ENCODE results near the gene SPON2. TPM values are rescaled to one million over a fixed set of nuclear protein-coding genes. Genes with fewer than 3 reads are reported as not detected.

The SPON2 gene
- total RNA-seq, 1 experiment from 2014 or later: 1.8 TPM

GRCh38 chr4:1171311-1172227 is 814 bp downstream of the SPON2 start:
- POLR2A ChIA-PET: no interaction called here
- ATAC-seq: no peak
- H3K9me3 ChIP-seq (ENCODE audit: control insufficient read depth, insufficient read depth, low read depth, low read length): no peaks in the 10 kb centered on the region
- intact Hi-C loops (cut with micrococcal nuclease; ENCODE audit: unreplicated experiment) (no loop called here), in situ Hi-C loops (cut with HindIII; ENCODE audit: low pct_unique_long_range_greater_than_20kb, low sequenced_read_pairs) (no loop called here)
- H3K4me3 ChIP-seq (ENCODE audit: low read depth in 2 of 2, low read length in 2 of 2): no peak overlapping the region
- CTCF ChIA-PET: no interaction called here
- no peaks in the 10 kb centered on the region for H3K36me3 ChIP-seq (ENCODE audit: control insufficient read depth, insufficient read depth, low read length)
- TF ChIP-seq TCF7L2 (IDR thresholded peaks at IDR 0.05; ENCODE audit: low read depth, low read length) (no peak), REST (IDR thresholded peaks at IDR 0.05; ENCODE audit: insufficient read depth in 1 of 2, low read depth in 2 of 2, low read length in 1 of 2) (no peak), CTCF (IDR thresholded peaks at IDR 0.05) (no peak), POLR2AphosphoS5 (IDR thresholded peaks at IDR 0.05; ENCODE audit: low read depth, low read length) (no peak), SIN3A (IDR thresholded peaks at IDR 0.05; ENCODE audit: borderline replicate concordance, insufficient read depth, low read depth, low read length) (no peak)
- BruUV-seq (replicated peaks): no TSS peak
- no peaks in the 10 kb centered on the region for H3K27me3 ChIP-seq (ENCODE audit: control insufficient read depth, insufficient read depth, low read length)
- H3K27ac ChIP-seq (ENCODE audit: low read length): no peak overlapping the region
- H3K4me1 ChIP-seq (ENCODE audit: control insufficient read depth, insufficient read depth, low read length): peaks cover 6% of the 10 kb centered on the region; the same call in 1 of the 2 replicates
- DNase-seq (ENCODE audit: low read depth, low spot score): no peak

GRCh38 chr4:1170976-1171310 is 1.4 kb downstream of the SPON2 start:
- Histone ChIP-seq H3K36me3 (ENCODE audit: control insufficient read depth, insufficient read depth, low read length) (no peaks in the 10 kb centered on the region), H3K4me1 (ENCODE audit: control insufficient read depth, insufficient read depth, low read length) (peaks cover 6% of the 10 kb centered on the region; the same call in 1 of the 2 replicates), H3K27ac (ENCODE audit: low read length) (no peak overlapping the region), H3K9me3 (ENCODE audit: control insufficient read depth, insufficient read depth, low read depth, low read length) (no peaks in the 10 kb centered on the region), H3K27me3 (ENCODE audit: control insufficient read depth, insufficient read depth, low read length) (no peaks in the 10 kb centered on the region), H3K4me3 (ENCODE audit: low read depth in 2 of 2, low read length in 2 of 2) (no peak overlapping the region)
- ChIA-PET CTCF (no interaction called here), POLR2A (no interaction called here)
- BruUV-seq (replicated peaks): no TSS peak
- in situ Hi-C loops (cut with HindIII; ENCODE audit: low pct_unique_long_range_greater_than_20kb, low sequenced_read_pairs): no loop called here
- TF ChIP-seq REST (IDR thresholded peaks at IDR 0.05; ENCODE audit: insufficient read depth in 1 of 2, low read depth in 2 of 2, low read length in 1 of 2) (no peak), SIN3A (IDR thresholded peaks at IDR 0.05; ENCODE audit: borderline replicate concordance, insufficient read depth, low read depth, low read length) (no peak), CTCF (IDR thresholded peaks at IDR 0.05) (no peak), TCF7L2 (IDR thresholded peaks at IDR 0.05; ENCODE audit: low read depth, low read length) (no peak)
- DNase-seq (ENCODE audit: low read depth, low spot score): no peak
- intact Hi-C loops (cut with micrococcal nuclease; ENCODE audit: unreplicated experiment): no loop called here
- ATAC-seq: no peak

Measured in Panc1 (cell line).